ENCODE measurements around the gene PIK3R5.
A peak's percentile ranks its signal among the peaks of the same experiment; 100 is the strongest.
"Not testable (repeated sequence)": the region's sequence is repeated elsewhere in the genome, so short reads cannot be mapped to it uniquely, and the experiment has no call there.

PIK3R5 gene

DNA sequence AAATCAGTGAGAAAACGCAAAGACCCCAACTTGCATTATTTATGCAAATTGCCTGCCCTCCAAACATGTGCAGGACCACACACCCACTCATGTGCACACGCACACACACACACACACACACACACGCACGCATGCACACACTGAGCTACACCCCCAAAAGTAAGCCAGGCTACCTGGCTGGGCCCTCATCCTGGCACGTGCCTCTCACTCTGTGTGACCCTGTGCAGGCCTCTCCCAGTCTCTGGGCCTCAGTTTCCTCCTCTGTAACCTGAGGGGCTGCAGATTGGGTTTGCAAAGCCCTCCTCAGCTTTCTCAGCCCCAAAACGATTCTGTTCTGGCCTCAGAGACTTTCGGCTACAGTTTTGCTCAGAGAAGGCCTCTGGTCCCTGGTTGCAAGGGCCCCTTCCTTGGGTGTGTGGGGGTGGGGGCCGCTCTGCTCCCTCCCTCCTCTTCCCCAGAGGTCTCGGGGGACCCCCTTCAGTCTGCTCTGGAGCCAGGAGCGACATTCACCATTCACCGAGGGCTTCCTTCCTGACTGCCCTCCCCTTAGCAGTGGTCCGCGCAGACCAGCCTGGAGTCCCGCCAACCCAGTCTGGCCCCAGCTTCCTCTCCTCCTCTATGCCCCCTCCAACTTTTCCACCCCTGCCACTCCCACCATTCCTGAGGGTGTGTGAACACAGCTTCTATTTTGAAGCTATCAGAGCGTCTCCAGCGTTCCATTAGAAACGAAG, 92.6 kb downstream of the PIK3R5 start:
- DNase-seq, result no peak

DNA sequence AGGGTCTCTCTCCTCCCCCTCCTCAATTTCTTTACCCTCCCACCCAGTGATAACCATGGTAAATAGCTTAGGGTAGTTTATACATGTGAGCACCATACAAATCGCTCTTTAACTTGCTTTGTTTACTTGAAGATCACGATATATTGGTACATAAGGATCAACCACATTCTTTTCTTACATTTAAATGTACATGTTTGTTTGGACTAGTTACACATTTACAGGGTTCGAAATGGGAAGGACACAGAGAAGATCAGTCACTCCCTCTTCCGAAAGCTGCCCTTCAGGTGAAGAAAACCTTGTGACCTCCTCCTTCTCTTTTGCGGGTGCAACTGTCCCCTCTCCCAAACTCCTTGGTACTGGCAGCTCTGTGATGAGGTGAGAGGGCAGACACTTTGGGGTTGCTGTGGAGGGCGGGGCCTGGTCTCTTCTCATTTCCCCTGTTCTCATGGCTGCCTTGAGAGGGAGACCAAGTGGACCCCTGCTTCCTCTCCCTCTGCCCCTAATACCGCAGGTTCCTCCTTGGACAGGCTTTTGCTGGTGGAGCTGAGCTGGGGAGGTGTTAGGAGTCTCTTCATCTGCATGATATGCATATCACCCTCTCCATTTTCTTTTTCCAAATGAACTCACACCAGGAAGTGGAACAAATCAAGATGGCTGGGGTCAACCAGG, 93.3 kb downstream of the PIK3R5 start:
- no peak for DNase-seq

DNA sequence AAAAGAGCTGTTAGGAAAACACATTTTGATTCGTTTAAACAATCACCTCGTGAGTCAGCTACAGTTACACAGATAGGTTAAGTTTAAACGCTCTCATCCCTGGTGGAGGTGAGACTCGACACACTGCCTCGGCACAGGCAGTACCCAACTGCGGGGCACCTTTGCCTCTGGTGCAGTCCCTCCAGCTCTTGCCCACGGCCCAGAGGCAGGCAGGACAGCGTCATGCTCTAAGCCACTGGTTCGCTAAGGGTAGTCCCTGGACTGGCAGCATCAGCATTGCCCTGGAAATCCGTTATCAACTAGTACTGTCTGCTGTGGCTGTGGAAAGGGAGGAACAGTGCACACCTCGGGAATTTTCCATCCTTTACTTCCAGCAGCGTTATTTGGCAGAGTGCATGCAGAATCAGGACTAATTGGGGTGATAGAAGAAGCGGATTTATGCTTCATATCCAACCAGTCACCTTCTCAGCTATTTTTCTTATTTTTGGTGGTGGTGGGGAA, 94.4 kb downstream of the PIK3R5 start:
- DNase-seq, result no peak

DNA sequence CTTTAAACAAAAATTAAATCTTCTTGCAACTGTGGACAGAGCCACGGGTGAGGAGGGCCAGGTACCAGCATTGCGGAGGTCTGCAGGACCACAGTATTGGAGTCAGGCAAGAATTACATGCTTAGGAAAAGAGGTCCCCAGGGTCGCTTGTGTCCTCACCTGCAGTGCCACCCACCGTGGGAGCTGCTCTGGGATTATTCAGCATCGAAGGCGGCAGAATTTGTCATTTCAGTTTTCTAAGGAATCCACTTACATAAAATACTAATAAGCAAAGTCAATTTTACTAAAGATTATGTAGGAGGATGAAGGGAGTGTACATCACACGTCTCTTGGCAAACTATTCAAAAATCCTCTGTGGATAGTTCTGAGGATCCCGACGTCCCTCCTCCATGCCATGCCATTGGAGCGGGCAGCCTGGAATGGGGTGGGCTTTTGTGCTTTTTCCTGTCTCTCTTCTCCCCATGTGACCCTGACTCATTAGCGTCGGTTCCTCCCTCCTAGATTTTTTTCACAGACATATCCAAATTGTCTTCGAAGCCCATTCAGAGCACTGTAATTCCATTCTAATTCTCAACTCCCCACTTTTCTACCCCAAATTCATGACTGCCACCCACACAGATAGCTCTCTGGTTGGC, 95.0 kb downstream of the PIK3R5 start:
- no peak for DNase-seq

DNA sequence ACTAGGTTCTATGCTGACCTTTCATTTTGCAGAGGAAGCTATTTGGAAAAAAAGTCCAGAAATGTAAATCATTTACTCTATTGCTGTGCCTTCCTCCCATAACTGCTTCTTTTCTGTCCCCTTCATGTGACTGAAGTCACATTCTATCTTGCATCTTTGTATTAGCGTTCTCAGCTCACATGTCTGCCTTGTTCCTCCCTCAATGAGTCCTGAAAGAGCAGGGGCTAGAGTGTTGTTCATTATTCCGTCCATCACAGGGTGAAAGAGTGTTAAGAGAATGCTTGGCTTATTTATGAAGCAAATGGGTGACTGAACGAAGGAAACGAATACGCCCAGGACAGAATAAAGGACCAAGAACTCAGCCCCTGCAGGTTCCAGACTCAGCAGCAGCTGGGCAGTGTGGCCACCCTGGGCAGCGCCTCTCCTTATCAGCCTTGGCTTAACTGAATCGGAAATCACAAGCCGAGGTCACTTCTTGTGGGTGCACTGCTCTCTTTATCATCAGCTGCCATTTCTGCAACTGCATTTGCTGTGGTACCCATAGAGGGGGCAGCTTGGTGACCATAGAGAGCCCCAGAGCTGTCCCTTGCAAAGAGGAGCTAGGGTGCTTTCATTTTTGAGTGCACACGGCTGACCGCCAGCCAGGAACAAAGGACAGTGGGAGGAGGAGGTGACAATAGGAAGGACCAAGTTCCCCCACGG, 96.2 kb downstream of the PIK3R5 start:
- peak; percentile 46 for DNase-seq

DNA sequence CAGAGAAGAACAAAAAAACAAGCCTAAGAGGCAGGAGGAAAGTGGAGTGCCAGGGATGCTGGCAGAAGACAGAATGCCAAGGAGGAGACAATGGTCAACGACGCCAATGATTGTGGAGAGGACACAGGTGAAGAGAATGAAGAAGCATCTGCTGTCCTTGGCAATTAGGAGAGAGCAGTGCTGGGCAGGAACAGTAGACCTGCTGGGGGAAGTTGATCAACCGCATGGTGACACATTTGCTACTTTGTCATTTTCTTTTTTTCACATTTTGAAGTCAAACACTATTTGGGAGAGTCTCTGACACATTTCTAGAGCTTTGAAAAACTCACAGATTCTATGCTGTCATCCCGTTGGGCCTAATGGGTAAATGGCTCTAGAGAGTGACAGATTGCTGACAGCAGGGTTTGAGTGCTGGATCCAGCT, 97.0 kb downstream of the PIK3R5 start:
- DNase-seq, result peak; percentile 13

DNA sequence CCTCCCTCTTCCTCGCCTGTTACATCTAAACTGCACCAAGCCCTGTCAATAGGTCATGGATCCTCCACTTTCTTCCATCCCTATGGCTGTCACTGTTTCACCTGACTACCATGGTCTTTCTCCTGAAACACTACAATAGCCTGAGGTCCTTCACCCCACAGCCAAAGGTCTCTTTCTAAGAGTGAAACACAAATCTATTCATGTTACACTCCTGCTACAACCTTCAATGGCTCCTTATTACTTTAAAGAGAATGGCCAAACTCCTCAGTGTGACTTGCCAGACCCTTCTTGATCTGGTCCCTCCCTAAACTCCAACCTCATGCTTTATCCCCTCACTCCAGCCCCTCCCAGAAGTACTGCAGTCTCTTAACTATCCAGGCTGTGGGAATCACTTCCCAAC, 97.4 kb downstream of the PIK3R5 start:
- DNase-seq, result no peak

DNA sequence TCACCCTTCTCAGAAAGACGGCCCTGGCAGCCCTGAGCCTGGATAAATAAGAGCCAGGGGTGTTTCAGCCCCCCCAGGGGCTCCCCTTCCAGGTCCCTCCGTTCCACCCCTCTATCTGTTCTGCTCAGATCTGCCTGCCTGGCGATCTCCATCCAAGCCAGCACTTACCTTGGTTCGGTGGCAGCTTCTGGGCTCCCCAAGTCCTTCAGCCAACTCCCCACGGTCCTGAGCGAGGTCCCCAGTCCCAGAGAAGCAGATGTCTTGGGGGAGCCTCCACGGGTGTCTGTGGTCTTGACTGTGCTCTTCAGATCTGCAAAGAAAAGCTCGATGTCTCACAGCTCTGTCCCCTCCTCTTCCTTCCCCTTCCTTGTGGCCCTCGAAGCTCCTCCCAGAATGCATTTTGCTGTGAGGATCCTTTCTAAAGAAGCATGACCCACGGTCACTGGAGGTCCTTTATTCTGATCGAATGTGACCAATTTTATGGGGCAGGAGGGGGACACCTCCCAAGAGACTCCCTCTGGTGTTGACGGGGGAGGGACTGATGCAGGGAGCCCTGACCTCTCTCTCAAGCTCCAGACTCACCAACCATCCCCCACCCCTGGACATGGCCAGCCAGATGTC, 98.0 kb downstream of the PIK3R5 start, which contains the start of gene PIK3R6:
PIK3R6 (minus strand) TSS at position 314 of the 621 bp plus-strand sequence. CDS start 17,880 bp downstream, outside the sequence.
- peak; percentile 59 for DNase-seq

DNA sequence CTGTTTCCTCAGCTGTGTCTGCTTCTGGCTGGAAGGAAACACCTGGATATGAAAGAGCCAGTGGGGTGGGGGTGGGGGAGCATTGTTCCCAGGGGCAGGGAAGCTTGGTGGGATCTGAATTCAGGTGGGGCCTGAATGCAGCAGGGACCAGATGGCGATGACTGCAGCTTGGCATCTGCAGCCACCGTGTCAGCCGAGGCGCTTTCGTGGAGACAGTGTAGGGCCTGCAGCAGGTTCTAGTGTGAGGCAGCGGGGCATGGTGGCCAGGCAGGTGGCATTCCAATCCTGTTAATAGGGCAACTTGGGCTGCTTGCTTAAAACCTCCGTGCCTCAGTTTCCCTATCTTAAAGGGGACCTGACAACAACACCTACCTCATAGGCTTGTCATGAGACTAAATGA, 99.7 kb downstream of the PIK3R5 start:
- DNase-seq, result no peak

DNA sequence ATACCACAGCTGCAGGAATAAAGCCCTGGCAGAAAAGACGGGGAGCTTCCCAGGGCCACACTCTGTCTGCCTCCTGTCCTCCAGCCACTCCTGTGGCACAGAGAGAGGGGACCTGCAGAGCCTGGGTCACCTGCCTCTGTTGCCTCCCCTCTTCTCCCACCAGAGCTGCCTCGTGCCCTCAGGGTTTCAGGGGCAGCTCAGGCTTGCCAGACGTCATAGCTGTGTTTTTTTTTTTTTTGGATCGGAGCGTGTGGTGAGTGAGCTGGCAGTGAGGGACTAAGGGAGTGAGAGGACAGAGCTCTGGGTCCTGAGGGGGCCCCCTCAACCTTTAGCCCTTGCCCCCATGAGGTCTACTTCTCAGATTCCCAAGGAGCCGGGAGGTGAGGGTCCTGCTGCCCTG, 100.1 kb downstream of the PIK3R5 start:
- DNase-seq, result no peak

DNA sequence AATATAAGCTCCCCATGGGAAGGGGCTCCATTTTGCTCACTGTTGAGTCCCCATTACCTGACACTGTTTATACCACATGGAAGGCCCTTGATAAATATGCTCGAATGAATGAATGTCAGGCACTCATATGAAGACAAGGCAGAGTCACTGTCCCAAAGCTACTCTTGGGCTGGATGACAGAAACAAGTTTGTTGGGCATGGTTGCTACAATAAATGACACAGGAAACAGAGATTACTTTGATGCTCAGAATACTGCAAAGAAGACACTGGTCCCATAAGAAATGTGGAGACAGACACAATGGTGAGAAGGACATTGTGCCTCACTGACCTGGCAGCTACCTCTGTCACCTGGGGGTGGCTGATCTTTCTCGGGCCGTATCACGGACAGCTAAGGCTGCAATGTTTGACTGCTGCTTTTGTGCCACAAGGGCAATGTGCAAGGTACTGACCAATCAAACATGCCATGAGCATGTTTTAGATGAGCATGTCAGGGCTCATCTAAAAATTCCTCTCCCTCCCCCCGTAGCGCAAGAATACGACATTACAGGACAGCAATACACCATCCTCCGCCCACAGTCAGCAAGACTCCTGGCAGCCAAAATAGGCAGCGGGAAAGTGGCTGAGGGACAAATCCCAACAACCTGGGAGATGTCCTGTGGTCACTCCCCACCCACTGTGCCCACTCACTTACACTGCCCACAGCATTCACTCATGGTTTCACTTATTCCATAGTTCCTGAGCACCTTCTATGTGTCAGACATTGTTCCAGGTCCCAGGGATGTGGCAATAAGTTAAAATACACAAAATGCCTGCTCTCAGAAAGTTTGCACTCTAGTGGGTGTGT, 103.1 kb downstream of the PIK3R5 start:
- DNase-seq, result no peak

DNA sequence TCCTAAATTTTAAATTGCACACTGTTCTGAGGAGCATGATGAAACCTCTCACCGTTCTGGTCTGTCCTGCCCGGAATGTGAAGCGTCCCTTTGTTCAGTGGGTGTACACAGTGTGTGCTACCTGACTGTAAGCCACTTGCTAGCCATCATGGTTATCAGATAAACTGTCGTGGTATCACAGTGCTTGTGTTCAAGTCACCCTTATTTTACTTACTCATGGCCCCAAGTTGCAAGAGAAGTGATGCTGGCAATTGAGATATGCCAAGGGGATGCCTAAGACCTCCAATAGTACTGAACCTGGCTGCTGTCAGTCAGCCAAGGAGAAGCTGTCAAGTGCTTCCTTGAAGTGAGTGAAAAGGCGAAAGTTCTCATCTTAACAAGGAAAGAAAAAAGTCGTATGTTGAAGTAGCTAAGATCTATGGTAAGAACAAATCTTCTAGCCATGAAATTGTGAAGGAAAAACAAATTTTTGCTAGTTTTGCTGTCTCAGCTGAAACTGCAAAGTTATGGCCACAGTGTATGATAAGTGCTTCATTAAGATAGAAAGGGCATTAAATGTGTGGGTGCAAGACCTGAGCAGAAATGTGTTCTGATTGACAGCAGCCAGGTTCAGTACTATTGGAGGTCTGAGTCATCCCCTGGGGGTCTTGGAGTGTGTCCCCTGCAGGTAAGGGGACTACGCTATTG, 103.9 kb downstream of the PIK3R5 start:
- no peak for DNase-seq

DNA sequence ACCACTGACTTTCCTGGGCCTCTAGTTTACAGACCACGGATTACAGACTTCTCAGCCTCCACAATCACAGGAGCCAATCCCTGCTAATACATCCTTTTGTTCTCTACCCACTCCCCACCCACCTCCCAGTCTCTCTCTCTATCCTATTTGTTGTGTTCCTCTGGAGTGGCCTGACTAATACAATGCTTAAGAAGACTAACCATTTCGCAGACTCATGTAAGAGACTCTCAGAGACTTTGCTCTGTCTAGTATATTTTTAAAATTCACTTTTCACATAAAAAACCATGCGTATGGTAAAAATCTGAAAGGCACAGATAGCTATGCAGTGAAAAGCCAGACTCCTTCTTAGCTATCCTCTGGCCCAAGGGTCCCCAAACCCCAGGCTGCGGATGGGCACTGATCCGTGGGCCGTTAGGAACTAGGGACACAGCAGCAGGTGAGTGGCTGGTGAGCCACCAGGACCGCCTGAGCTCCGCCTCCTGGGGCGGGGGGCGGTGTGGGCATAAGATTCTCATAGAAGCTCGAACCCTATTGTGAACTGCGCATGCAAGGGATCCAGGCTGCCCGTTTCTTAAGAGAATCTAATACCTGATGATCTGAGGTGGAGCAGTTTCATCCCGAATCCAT, 105.6 kb downstream of the PIK3R5 start:
- no peak for DNase-seq

DNA sequence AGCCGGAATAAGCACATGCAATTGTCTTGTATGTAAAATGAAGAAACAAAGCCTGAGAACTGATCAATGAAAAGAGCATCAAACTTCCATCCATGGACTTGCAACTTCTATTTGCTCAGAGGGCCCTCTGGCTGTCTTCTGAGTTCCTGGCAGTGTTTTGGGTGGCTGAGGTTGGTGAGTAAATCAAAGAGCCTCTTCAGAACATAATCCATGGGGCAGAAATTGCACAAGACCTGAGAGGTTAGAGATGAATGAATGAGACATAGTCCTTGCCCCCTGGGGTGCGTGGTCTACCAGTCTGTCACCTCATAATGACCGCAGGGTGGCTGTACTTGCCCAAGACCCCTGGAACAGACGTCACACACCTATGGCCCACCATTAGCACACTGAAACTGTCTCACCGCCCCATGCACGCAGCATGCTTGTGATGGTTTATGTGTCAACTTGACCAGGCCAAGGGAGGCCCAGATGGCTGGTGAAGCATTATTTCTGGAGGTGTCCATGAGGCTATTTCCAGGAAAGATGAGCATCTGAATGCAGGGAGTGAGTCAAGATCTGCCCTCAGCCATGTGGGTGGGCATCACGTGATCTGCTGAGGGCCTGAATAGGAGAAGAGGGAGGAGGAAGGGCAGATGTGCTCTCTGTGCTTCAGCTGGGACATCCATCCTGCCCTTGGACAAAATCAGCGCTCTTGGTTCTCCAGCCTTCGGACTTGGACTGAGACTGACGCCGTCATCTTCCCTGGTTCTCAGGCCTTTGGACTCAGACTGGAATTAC, 106.3 kb downstream of the PIK3R5 start:
- peak; percentile 48 for DNase-seq

DNA sequence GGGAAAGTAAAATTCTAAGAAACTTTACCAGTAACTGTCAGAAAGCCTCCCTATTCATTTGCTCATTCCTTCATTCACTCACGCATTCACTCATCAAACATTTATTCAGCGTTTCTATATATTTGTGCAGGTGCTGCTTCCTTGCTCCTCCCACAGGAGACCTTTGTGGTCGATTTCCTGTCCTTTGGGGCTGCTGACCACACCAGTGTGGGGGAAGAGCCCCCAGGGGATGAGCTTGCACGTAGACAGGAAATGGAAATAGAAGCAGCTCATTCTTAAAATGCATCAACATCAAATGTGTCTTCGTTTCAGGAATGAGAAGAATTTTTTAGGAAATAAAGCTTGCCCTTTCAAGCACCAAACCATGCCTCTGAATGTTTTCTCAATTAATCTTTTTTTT, 107.6 kb downstream of the PIK3R5 start:
- peak; percentile 48 for DNase-seq

DNA sequence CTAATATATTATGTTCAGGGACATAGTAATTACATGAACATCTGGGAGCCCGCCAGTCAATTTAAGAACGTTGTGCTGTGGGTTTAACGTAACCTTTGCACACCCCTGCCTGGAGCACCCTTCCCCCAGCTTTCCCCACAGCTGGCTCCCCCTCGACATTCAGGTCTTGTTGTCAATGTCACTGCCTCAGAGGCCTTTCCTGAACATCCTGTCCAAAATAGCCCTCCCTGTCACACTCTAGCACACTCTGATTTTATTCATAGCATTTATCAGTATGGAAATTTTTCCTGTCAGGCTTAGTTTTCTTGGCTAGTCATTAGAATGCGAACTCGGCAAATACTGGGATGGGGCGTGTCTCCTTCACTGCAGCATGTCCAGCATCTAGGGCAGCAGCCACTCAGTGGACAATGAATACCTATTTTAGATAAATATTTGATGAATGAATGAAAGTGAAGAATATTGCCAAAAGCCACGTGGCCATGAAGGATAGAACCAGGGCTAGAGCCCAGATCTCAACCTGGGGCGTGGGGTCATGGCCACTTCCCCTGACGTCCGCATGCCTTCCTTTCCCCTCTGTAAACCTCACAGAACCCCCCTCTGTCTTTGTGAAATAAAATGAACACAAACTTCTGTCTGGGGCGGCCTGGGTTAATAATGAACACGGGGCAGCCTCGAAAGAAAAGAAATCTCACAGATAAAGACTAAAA, 108.5 kb downstream of the PIK3R5 start:
- DNase-seq, result peak; percentile 21

DNA sequence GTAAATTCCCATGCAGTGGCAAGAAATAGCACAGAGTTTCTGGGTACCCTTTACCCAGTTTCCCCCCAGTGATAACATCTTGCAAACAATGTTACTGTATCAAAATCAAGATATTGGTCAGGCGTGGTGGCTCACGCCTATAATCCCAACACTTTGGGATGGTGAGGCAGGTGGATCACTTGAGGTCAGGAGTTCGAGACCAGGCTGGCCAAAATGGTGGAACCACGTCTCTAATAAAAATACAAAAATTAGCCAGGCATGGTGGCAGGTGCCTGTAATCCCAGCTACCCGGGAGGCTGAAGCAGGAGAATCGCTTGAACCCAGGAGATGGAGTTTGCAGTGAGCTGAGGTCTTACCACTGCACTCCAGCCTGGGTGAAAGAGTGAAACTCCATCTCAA, 109.3 kb downstream of the PIK3R5 start:
- not testable (repeated sequence) for DNase-seq

DNA sequence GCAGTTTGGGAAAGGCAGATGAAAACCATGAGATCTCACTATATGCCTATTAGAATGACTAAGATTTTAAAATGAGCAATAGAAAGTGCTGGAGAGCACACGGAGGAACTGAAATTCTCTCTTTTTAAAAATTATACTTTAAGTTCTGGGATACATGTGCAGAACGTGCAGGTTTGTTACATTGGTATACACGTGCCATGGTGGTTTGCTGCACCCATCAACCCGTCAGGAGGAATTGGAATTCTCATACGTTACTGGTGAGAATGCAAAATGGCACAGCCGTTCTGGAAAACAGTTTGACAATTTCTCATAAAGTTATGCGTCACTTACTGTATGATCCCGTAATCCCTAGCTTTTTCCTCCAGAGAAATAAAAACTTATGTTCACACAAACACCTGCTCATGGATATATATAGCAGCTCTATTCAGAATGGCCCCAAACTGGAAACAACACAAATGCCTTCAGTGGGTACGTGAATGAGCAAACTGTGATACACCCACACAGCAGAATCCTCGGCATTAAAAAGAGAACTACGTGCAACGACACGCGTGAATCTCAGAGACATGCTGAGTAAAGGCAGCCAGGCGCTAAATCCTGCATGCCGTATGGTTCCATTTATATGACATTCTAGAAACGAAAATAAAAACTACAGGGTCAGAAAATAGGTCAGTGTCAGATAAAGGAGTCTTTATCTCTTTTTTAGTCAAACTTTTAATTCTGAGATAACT, 109.9 kb downstream of the PIK3R5 start:
- DNase-seq, result peak; percentile 47

All from activated effector memory CD4-positive, alpha-beta T cell treated with anti-CD3 and anti-CD28 coated beads, Interleukin-2, amount 50 U/mL, for 16 hours (primary cell).